ENCODE results near the gene CNST.

GRCh38 chr1:246683521-246683920, 117.3 kb downstream of the CNST start:
- TF ChIP-seq GATA2 (IDR thresholded peaks at IDR 0.05; ENCODE audit: low read depth, low read length) (no peak), GATA3 (IDR thresholded peaks at IDR 0.05; ENCODE audit: low read depth, low read length) (no peak)
